K562 (cell line): Measurements from ENCODE around the gene TLR6. TPM values are rescaled to one million over a fixed set of nuclear protein-coding genes. Genes with fewer than 3 reads are reported as not detected.

ENCODE experiments used
- ATAC-seq: fragments of 200-7000 bp; cut with Tn5 transposase; 3 replicates; pipeline ENCODE4 v1.9.1; 2020; ENCODE audit warnings: moderate library complexity
- BruUV-seq: library from RNA; stranded (reverse); fragments of 400-500 nt; replicated peaks from 2 replicates; lab custom pipeline; 2021; lab: Mats Ljungman, UMichigan
- CTCF ChIA-PET: fragments of 300-600 bp; formaldehyde crosslinking; extraction: SDS; loops from one replicate; lab custom pipeline; 2021; ENCODE audit warnings: low intra/inter-chr PET ratio; lab: Yijun Ruan, JAX
- POLR2A ChIA-PET: fragments of 300-600, 350-650 bp; sonication (Branson Sonifier 250); formaldehyde crosslinking; extraction: SDS; loops from one replicate; lab custom pipeline; 2021; ENCODE audit warnings: antibody characterized with exemption, inconsistent platforms; lab: Yijun Ruan, JAX
- DNase-seq, 4 experiments: peaks; one replicate each; pipeline versions ENCODE4 v3.0.0 to v3.0.0-alpha.2; 2011 to 2018; ENCODE audit warnings: low spot score in 3 of 4, mixed read lengths in 3 of 4; ENCODE audit errors: extremely low read depth in 1 of 4
- FAIRE-seq: peaks from 2 replicates; lab custom pipeline; 2011; peaks lifted over from hg19 to GRCh38; lab: Jason Lieb, UNC
- H2AFZ ChIP-seq: 2 replicates; pipeline ENCODE4 v1.6.0; 2011; ENCODE audit warnings: low read depth, low read length, control low read depth, inconsistent platforms
- H3K27ac ChIP-seq: fragments of 200-600 bp; 3 replicates; pipeline ENCODE4 v1.8.0; 2011; ENCODE audit warnings: low read depth, mild to moderate bottlenecking, control low read depth, inconsistent platforms, low read length, moderate library complexity, mixed read lengths; ENCODE audit errors: extremely low read depth
- H3K27me3 ChIP-seq, 2 experiments: fragments of 300-600 bp in 1 of 2; 2 replicates in 1 of 2; 3 replicates in 1 of 2; pipeline versions ENCODE4 v1.6.0 to v1.8.0; 2011; ENCODE audit warnings: inconsistent platforms in 2 of 2, low read length in 2 of 2, mild to moderate bottlenecking in 1 of 2, mixed read lengths in 1 of 2, moderate library complexity in 1 of 2; ENCODE audit not compliant: control insufficient read depth in 2 of 2, insufficient read depth in 2 of 2
- H3K36me3 ChIP-seq: fragments of 300-600 bp; 3 replicates; pipeline ENCODE4 v1.8.0; 2011; ENCODE audit warnings: mild to moderate bottlenecking, low read length, inconsistent platforms; ENCODE audit not compliant: control insufficient read depth, insufficient read depth
- H3K4me1 ChIP-seq, 2 experiments: fragments of 200-600 bp in 1 of 2; replicated peaks in 1 of 2; 2 replicates in 1 of 2; 3 replicates in 1 of 2; pipeline versions ENCODE4 v1.5.1 to v1.8.0; 2011; ENCODE audit warnings: inconsistent platforms in 2 of 2, low read length in 2 of 2, mild to moderate bottlenecking in 1 of 2, mixed read lengths in 1 of 2, moderate library complexity in 1 of 2; ENCODE audit not compliant: control insufficient read depth in 2 of 2, insufficient read depth in 2 of 2
- H3K4me2 ChIP-seq: 2 replicates; pipeline ENCODE4 v1.6.1; 2011; ENCODE audit warnings: low read length, control low read depth, inconsistent platforms, mixed read lengths; ENCODE audit not compliant: insufficient read depth
- H3K4me3 ChIP-seq: fragments of 200-600 bp; sonication (generic), shearing (Covaris generic); 2 replicates; pipeline ENCODE4 v1.5.1; 2016; ENCODE audit warnings: control low read depth, inconsistent platforms
- H3K79me2 ChIP-seq: fragments of 200-600 bp; 3 replicates; pipeline ENCODE4 v1.8.0; 2011; ENCODE audit warnings: low read length, inconsistent platforms; ENCODE audit not compliant: control insufficient read depth, insufficient read depth
- H3K9ac ChIP-seq, 2 experiments: 2 replicates each; pipeline versions ENCODE4 v1.6.0 to v1.6.1; 2011; ENCODE audit warnings: low read depth in 2 of 2, low read length in 2 of 2, control low read depth in 1 of 2, inconsistent platforms in 1 of 2, mild to moderate bottlenecking in 1 of 2, mixed read lengths in 1 of 2; ENCODE audit not compliant: insufficient read depth in 1 of 2
- H3K9me1 ChIP-seq: one replicate; pipeline ENCODE4 v1.6.0; 2011; ENCODE audit warnings: inconsistent platforms, mild to moderate bottlenecking, low read length, moderate library complexity; ENCODE audit not compliant: control insufficient read depth, insufficient read depth
- H3K9me3 ChIP-seq: replicated peaks from 2 replicates; pipeline ENCODE4 v1.5.1; 2011; ENCODE audit warnings: low read depth, low read length, inconsistent platforms; ENCODE audit not compliant: control insufficient read depth, insufficient read depth
- H4K20me1 ChIP-seq: replicated peaks from 2 replicates; pipeline ENCODE4 v1.6.1; 2011; ENCODE audit warnings: low read length, inconsistent platforms, mixed read lengths; ENCODE audit not compliant: control insufficient read depth, insufficient read depth
- ATF3 ChIP-seq, 2 experiments: fragments of 450-650 bp in 1 of 2; sonication (generic) in 1 of 2; formaldehyde crosslinking in 1 of 2; IDR thresholded peaks in 1 of 2; conservative IDR thresholded peaks in 1 of 2; 2 replicates each; pipeline versions ENCODE4 v1.6.1 to v1.8.1; 2016 to 2023; ENCODE audit warnings: mild to moderate bottlenecking in 2 of 2, moderate library complexity in 2 of 2, inconsistent platforms in 1 of 2, missing genetic modification reagents in 1 of 2
- CEBPB ChIP-seq: fragments of 450-650 bp; IDR thresholded peaks from 2 replicates; pipeline ENCODE4 v1.6.1; 2016; ENCODE audit warnings: missing genetic modification characterization, missing compliant biosample characterization
- CEBPG ChIP-seq, 3 experiments: fragments of 200-800 bp in 1 of 3; sonication (Bioruptor generic) in 1 of 3; sonication (generic) in 1 of 3; formaldehyde crosslinking in 1 of 3; IDR thresholded peaks in 2 of 3; conservative IDR thresholded peaks in 1 of 3; 2 replicates each; pipeline versions ENCODE4 v1.6.1 to v1.8.0; 2016 to 2022; ENCODE audit warnings: missing compliant biosample characterization in 2 of 3, missing genetic modification characterization in 2 of 3, mild to moderate bottlenecking in 1 of 3, missing genetic modification reagents in 1 of 3
- EGR1 ChIP-seq: fragments of 450-650 bp; conservative IDR thresholded peaks from 2 replicates; pipeline ENCODE4 v1.6.1; 2017; ENCODE audit warnings: mild to moderate bottlenecking
- GABPB2 ChIP-seq: fragments of 250-450 bp; sonication (Bioruptor Pico); conservative IDR thresholded peaks from 2 replicates; pipeline ENCODE4 v1.5.1; 2021; ENCODE audit warnings: mild to moderate bottlenecking
- GATAD2A ChIP-seq: fragments of 450-650 bp; IDR thresholded peaks from 2 replicates; pipeline ENCODE4 v1.6.1; 2017
- HNRNPL ChIP-seq: fragments of 200-400 bp; formaldehyde crosslinking; IDR thresholded peaks from 2 replicates; pipeline ENCODE4 v1.6.1; 2017; ENCODE audit warnings: low read depth, mild to moderate bottlenecking, low read length
- NFIX ChIP-seq: fragments of 250-450 bp; sonication (Bioruptor Pico); IDR thresholded peaks from 2 replicates; pipeline ENCODE4 v1.4.0; 2020; ENCODE audit warnings: low read depth, mild to moderate bottlenecking, moderate library complexity
- SOX6 ChIP-seq: fragments of 450-650 bp; IDR thresholded peaks from 2 replicates; pipeline ENCODE4 v1.6.1; 2014; ENCODE audit warnings: mild to moderate bottlenecking
- TCF7L2 ChIP-seq: fragments of 150-350 bp; IDR thresholded peaks from 2 replicates; pipeline ENCODE4 v1.6.1; 2016; ENCODE audit warnings: low read depth, mild to moderate bottlenecking, low read length, moderate library complexity
- TRIM24 ChIP-seq, 2 experiments: fragments of 450-650 bp; IDR thresholded peaks; 2 replicates each; pipeline ENCODE4 v1.6.1; 2016
- ZNF431 ChIP-seq: sonication (generic); formaldehyde crosslinking; IDR thresholded peaks from 2 replicates; pipeline ENCODE4 v1.8.0; 2022; ENCODE audit warnings: mild to moderate bottlenecking, missing genetic modification reagents
- ZNF583 ChIP-seq: fragments of 250-450 bp; sonication (Bioruptor Pico); IDR thresholded peaks from 2 replicates; pipeline ENCODE4 v1.4.0; 2020
- ZNF766 ChIP-seq: fragments of 200-800 bp; sonication (Bioruptor generic); conservative IDR thresholded peaks from 2 replicates; pipeline ENCODE4 v1.6.1; 2016; ENCODE audit warnings: missing genetic modification characterization, missing compliant biosample characterization
- WGBS: fragments of 100-300 bp; shearing (Covaris generic); methylation state at CpG from one replicate; pipeline ENCODE4 v1.1.6; 2016; ENCODE audit warnings: low coverage, mixed read lengths; ENCODE audit not compliant: insufficient coverage; ENCODE audit errors: missing lambda C conversion rate; 5-methylcytosine and 5-hydroxymethylcytosine counted together
- in situ Hi-C: fragments of 300-500 bp; cut with MboI; formaldehyde crosslinking; loops from 4 replicates; pipeline ENCODE4 v1.15.0; 2018; ENCODE audit warnings: inconsistent platforms, mixed read lengths
- intact Hi-C: fragments of 100-400 bp; cut with micrococcal nuclease; formaldehyde crosslinking; loops from 2 replicates; pipeline ENCODE4 v1.14.2; 2022
- polyA plus RNA-seq, 8 experiments: library from polyadenylated mRNA; depleted of rRNA in 4 of 8; stranded (reverse) in 5 of 8; unstranded in 3 of 8; fragments of >200 nt; fragmentation: Nextera tagmentation in 2 of 8; fragmentation: Illumina TruSeq in 1 of 8; extraction: Ambion mirVana in 2 of 8; extraction: Trizol in 1 of 8; gene quantifications; 2 replicates each; pipeline versions ENCODE4 v1.2.1 to v1.2.3, GENCODE V29; 2011 to 2014; ENCODE audit warnings: inconsistent platforms in 1 of 8, missing spikeins in 1 of 8
- total RNA-seq, 7 experiments: library from RNA; depleted of rRNA in 6 of 7; stranded (reverse); fragments of >200 nt in 6 of 7; fragmentation: Illumina TruSeq in 2 of 7; extraction: Trizol in 2 of 7; gene quantifications; 2 replicates each; pipeline versions ENCODE4 v1.2.1 to v1.2.3, GENCODE V29; 2011 to 2021; ENCODE audit warnings: low replicate concordance in 1 of 7

The TLR6 gene
- total and polyA plus RNA-seq, 9 of the 15 experiments (the other 6 are each of a cell fraction or from before 2014, with no cell fraction given), result 0.08 to 1.9 (median 0.91) TPM

- Histone ChIP-seq H3K9me3 (peaks cover 2% of the 10 kb centered on the region), H3K27me3 (peaks cover 6 to 16% of the 10 kb centered on the region in 2 experiments; a peak in 3 of 5 replicates), H2AFZ (no peak overlapping the region), H4K20me1 (no peaks in the 10 kb centered on the region), H3K4me2 (no peak overlapping the region), H3K4me3 (no peak overlapping the region), H3K4me1 (peaks cover 0 to 5% of the 10 kb centered on the region in 2 experiments; a peak in 1 of 5 replicates), H3K9me1 (no peaks in the 10 kb centered on the region), H3K27ac (no peak overlapping the region), H3K36me3 (no peaks in the 10 kb centered on the region), H3K9ac (no peak overlapping the region), H3K79me2 (no peaks in the 10 kb centered on the region)
- CTCF ChIA-PET, result no interaction called here
- ATAC-seq, result no peak
- no TSS peak for BruUV-seq
- no peak for DNase-seq
- FAIRE-seq, result no peak
- POLR2A ChIA-PET, result interaction anchor here (1.0 kb wide), 1 partner anchor 10 kb away, joined by 4 read pairs; no protein-coding TSS in a partner anchor
- 6% methylated on average over 5 of the region's 5 CpGs for WGBS
- no peak for TF ChIP-seq NFIX (CRISPR knock-in tag)
- no peak for TF ChIP-seq ZNF583 (CRISPR knock-in tag)
- TF ChIP-seq CEBPB, result peak; percentile 55; the same call in 1 of the 2 replicates
- peak; percentile 84 for TF ChIP-seq ZNF766 (CRISPR knock-in tag)
- no peak for TF ChIP-seq EGR1
- peak; percentile 20; the same call in 1 of the 2 replicates for TF ChIP-seq CEBPG (CRISPR knock-in tag; IDR thresholded peaks at IDR 0.05)
- TF ChIP-seq CEBPG (tag; conservative IDR thresholded peaks at IDR 0.05 in 1 of 2, IDR thresholded peaks at IDR 0.05 in 1 of 2), result peak in 1 of 2 experiments; percentile 41; a peak in 1 of 4 replicates
- TF ChIP-seq HNRNPL, result no peak
- peak; percentile 84 for TF ChIP-seq ZNF431 (CRISPR knock-in tag)
- peak; percentile 64; the same call in 1 of the 2 replicates for TF ChIP-seq ATF3 (IDR thresholded peaks at IDR 0.05)
- no peak for TF ChIP-seq ATF3 (CRISPR knock-in tag; conservative IDR thresholded peaks at IDR 0.05)
- TF ChIP-seq SOX6, result no peak
- TF ChIP-seq GABPB2, result no peak
- TF ChIP-seq GATAD2A, result no peak
- 0 out of 4 replicates have a peak, but pooled peaks of 1 of the 2 experiments have one; percentile 17 for TF ChIP-seq TRIM24 (IDR thresholded peaks at IDR 0.05)
- TF ChIP-seq TCF7L2, result no peak
- intact Hi-C loops, result no loop called here
- in situ Hi-C loops, result no loop called here
These were observed 33.8 kb downstream of the TLR6 start for GRCh38 chr4:38822748-38823303.
